ENCODE results near the gene ARID2.

Gene ARID2

DNA sequence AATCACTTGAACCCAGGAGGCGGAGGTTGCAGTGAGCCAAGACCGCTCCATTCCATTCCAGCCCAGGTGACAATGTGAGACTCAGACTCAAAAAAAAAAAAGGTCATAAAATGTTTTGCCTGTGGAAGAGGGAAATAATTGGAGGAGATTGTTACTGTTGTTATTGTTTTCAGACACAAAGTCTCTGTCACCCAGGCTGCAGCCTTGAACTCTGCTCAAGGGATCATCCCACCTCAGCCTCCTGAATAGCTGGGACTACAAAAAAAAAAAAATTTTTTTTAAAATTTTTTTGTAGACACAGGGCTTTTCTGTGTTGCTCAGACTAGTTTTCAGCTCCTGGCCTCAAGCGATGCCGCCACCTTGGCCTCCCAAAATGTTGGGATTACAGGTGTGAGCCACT lies 33.9 kb downstream of the ARID2 start:
- no peaks in the 10 kb centered on the region for H3K27me3 Mint-ChIP-seq
- no peak overlapping the region for H3K4me3 Mint-ChIP-seq
- ATAC-seq (ENCODE audit: low read depth) (no peak), DNase-seq (ENCODE audit: low spot score in 2 of 2) (no peak)
- H3K27ac Mint-ChIP-seq = no peak overlapping the region
- peaks cover 15% of the 10 kb centered on the region for H3K36me3 Mint-ChIP-seq
- peaks cover under 1% of the 10 kb centered on the region for H3K9me3 Mint-ChIP-seq
- H3K4me1 Mint-ChIP-seq = peaks cover 25% of the 10 kb centered on the region

DNA sequence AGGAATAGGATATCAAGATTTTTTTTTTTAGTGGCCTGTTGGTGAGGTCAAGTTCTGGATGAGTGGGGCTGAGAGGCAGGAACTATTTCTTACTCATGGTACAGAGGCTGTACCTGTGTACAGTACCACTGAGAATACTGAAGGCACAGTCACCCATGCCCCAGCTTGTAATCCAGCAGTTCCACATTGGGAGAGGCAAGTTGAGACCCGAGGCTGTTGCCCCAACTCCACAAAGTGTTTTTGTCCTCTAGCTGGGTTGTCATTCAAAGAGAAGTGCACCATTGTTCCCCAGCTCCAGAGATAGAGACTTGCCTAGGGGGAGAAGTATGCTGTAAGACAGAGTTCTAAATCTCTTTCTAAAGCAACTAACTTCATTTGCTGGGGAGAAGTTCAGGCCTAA lies 38.7 kb downstream of the ARID2 start:
- Mint-ChIP-seq H3K36me3 (peaks cover 29% of the 10 kb centered on the region), H3K4me3 (no peak overlapping the region), H3K4me1 (peaks cover 20% of the 10 kb centered on the region), H3K27me3 (no peaks in the 10 kb centered on the region), H3K27ac (no peak overlapping the region), H3K9me3 (peaks cover 12% of the 10 kb centered on the region)
- no peak for DNase-seq (ENCODE audit: low spot score in 2 of 2)
- no peak for ATAC-seq (ENCODE audit: low read depth)

DNA sequence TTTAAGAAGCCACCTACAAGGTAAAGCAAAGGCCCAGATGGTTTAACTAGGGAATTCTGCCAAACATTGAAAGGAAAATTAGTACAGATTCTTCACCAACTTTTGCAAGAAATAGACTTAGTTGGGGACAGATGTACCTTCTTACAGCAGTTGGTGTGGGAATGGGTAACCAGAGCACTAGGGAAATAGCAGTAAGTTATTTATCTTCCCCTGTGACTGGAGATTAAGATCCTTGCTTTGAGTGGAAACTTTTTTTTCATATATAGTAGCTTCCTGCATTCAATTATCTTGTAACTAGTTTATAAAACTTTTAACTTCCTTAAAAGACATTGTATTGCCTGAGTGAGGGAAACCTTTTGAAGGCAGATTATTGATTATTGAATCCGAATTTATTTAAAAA lies 44.2 kb downstream of the ARID2 start:
- Mint-ChIP-seq H3K27ac (no peak overlapping the region), H3K4me1 (peaks cover 31% of the 10 kb centered on the region), H3K9me3 (peaks cover 8% of the 10 kb centered on the region)

DNA sequence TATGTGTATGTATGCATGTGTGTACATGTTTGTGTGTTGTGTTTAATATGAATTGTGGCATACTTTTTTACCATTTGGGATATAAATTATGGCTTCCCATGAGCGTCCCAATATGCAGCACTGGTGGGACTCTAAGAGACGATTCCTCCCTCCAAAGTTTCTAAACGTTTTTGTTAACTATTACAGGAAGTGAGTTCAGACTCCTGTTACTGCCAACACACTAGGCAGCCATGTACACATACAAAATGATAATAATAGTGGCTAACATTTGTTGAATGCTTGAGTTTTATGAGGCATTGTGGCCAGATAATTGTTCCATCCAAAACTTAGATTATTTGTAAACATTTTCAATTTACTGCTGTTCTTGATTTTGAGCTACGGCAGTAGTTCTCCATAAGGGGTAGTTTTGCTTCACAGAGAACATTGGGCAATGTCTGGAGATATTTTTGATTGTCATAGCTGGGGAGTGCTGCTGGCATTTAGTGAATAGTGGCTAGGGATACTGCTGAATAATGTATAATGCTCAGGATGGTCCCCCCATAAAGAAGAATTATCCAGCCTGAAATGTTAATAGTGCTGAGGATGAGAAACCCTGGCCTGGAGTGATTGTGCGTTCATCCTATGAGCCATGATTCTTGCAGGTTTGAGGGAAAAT lies 45.1 kb downstream of the ARID2 start:
- Mint-ChIP-seq H3K4me1 (peaks cover 30% of the 10 kb centered on the region), H3K27me3 (no peaks in the 10 kb centered on the region), H3K9me3 (peaks cover 2% of the 10 kb centered on the region), H3K27ac (no peak overlapping the region), H3K36me3 (peaks cover 5% of the 10 kb centered on the region), H3K4me3 (no peak overlapping the region)
- DNase-seq (ENCODE audit: low spot score in 2 of 2) (no peak), ATAC-seq (ENCODE audit: low read depth) (no peak)

More for the DNA sequence above, 44.2 kb downstream of the ARID2 start:
- Mint-ChIP-seq H3K36me3 (peaks cover 12% of the 10 kb centered on the region), H3K27me3 (no peaks in the 10 kb centered on the region), H3K4me3 (no peak overlapping the region)
- DNase-seq (ENCODE audit: low spot score in 2 of 2) = no peak
- no peak for ATAC-seq (ENCODE audit: low read depth)

DNA sequence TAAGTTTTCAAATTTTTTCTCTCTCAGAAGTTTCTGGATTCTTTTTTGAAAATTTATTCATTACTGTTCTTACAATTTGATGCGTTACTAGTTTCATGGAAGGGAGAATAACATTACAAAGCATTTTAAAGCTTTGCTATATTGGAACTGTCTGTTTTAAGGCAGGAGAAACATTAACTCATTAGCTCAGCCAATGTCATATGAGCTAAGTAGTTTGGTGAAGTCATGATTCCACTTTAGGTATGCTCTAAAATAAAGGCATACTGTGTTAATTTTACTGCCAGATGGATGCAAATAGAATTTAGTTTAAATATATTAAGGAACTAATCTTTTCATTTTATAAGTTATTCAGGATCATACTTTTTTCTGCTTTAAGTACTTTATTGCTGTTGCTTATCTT lies 46.0 kb downstream of the ARID2 start:
- Mint-ChIP-seq H3K36me3 (peaks cover 2% of the 10 kb centered on the region), H3K27ac (no peak overlapping the region), H3K27me3 (no peaks in the 10 kb centered on the region), H3K4me3 (no peak overlapping the region), H3K9me3 (no peaks in the 10 kb centered on the region), H3K4me1 (peaks cover 27% of the 10 kb centered on the region)
- no peak for DNase-seq (ENCODE audit: low spot score in 2 of 2)
- no peak for ATAC-seq (ENCODE audit: low read depth)

DNA sequence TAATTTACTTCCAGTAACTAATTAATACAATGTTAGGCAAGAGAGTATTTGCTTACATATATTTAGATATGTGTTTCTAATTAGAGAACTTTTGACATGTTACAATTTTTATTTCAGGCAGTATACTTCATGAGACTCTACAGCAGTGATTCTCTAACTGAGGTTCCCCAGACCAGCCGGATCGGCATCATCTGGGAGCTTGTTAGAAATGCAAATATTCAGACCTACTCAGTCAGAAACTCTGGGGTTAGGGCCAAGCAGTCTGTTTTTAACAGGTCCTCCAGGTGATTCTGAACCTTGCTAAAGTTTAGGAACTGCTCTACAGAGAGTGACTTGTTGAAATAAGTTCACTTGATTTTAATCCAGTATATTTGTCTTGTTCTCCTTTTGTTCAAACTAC lies 46.5 kb downstream of the ARID2 start:
- Mint-ChIP-seq H3K36me3 (no peaks in the 10 kb centered on the region), H3K27me3 (no peaks in the 10 kb centered on the region), H3K9me3 (no peaks in the 10 kb centered on the region), H3K27ac (no peak overlapping the region), H3K4me1 (peaks cover 25% of the 10 kb centered on the region), H3K4me3 (no peak overlapping the region)
- ATAC-seq (ENCODE audit: low read depth) (peak; percentile 52), DNase-seq (ENCODE audit: low spot score in 2 of 2) (no peak)

DNA sequence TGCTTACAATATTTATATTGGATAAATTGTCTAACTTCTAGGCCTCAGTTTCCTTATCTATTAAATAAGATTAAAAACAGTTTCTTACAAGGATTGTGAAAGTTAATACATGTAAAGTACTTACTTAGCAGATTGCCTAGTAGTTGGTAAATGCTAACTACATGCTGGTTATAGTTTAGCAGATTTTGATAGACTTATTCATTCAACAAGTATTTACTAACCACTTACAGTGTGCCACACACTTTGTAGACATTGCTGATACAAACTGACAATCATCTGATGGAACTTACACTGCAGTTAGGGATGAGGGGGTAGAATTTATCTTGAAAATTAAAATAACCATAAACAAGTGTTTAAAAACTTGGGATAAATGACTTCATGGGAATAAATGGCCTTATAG lies 50.4 kb downstream of the ARID2 start:
- ATAC-seq (ENCODE audit: low read depth) = no peak
- Mint-ChIP-seq H3K27me3 (no peaks in the 10 kb centered on the region), H3K4me1 (peaks cover 3% of the 10 kb centered on the region), H3K4me3 (no peak overlapping the region), H3K27ac (no peak overlapping the region), H3K36me3 (no peaks in the 10 kb centered on the region), H3K9me3 (no peaks in the 10 kb centered on the region)
- no peak for DNase-seq (ENCODE audit: low spot score in 2 of 2)

DNA sequence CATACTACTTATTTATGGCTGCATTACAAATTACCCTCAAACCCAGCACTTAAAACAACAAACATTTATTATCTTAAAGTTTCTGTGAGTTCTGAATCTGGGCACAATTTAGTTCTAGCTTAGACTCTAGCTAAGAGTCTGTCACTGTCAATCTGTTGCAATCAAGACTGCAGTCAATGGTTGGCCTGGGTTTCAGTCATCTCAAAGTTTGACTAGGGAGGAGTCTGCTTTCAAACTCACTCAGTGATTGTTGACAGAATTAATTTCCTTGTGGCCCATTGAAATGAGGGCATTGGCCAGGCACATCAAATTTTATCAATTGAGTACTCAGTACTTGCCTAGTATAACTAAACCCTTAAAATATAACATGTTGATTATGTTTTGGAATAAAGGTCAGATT lies 51.6 kb downstream of the ARID2 start:
- Mint-ChIP-seq H3K9me3 (no peaks in the 10 kb centered on the region), H3K4me1 (no peaks in the 10 kb centered on the region)
- DNase-seq (ENCODE audit: low spot score in 2 of 2) = no peak

DNA sequence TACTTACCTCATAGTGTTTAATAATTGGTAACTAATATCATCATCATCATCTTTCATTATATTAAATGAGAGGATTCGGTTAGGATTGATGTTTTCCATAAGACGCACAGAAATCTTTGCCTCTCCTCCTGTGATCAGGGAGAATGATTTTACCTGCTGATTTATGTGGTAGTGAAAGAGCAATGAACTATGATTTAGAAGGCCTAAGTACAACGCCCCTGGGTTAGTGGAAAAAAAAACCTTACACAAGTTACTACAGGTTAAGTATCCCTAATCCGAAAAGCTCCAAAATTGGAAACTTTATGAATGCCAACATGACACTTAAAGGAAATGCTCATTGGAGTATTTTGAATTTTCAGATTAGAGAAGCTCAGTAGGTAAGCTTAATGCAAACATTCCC lies 55.8 kb downstream of the ARID2 start:
- ATAC-seq (ENCODE audit: low read depth) (no peak), DNase-seq (ENCODE audit: low spot score in 2 of 2) (no peak)
- H3K4me3 Mint-ChIP-seq = no peak overlapping the region
- peaks cover 9% of the 10 kb centered on the region for H3K4me1 Mint-ChIP-seq
- no peak overlapping the region for H3K27ac Mint-ChIP-seq
- no peaks in the 10 kb centered on the region for H3K27me3 Mint-ChIP-seq
- peaks cover 3% of the 10 kb centered on the region for H3K36me3 Mint-ChIP-seq
- H3K9me3 Mint-ChIP-seq = no peaks in the 10 kb centered on the region

More for the DNA sequence above, 51.6 kb downstream of the ARID2 start:
- no peaks in the 10 kb centered on the region for H3K36me3 Mint-ChIP-seq
- no peak overlapping the region for H3K27ac Mint-ChIP-seq
- no peak for ATAC-seq (ENCODE audit: low read depth)
- no peak overlapping the region for H3K4me3 Mint-ChIP-seq
- no peaks in the 10 kb centered on the region for H3K27me3 Mint-ChIP-seq

DNA sequence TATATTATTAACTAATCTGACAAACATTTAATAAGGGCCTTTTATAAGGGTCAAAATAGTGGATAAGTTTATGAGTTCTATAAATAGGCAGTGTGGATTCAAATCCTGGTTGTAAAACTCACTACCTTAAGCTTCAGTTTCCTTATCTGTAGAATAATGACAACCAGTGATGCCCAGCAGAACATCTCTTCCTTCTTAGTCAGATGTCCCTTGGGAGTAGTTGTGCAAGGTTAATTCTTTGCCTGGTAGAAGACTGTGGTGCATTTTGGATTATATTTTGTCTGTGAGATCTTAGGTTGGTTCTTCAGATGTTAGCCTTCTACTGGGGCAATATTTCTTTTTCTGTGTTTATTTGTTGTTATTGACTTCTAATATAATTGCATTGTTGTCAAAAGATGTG lies 59.5 kb downstream of the ARID2 start:
- H3K27ac Mint-ChIP-seq = no peak overlapping the region
- H3K36me3 Mint-ChIP-seq = peaks cover 6% of the 10 kb centered on the region
- H3K27me3 Mint-ChIP-seq = no peaks in the 10 kb centered on the region
- ATAC-seq (ENCODE audit: low read depth) (peak; percentile 54), DNase-seq (ENCODE audit: low spot score in 2 of 2) (no peak)
- no peaks in the 10 kb centered on the region for H3K9me3 Mint-ChIP-seq
- H3K4me3 Mint-ChIP-seq = no peak overlapping the region
- H3K4me1 Mint-ChIP-seq = peaks cover 19% of the 10 kb centered on the region

DNA sequence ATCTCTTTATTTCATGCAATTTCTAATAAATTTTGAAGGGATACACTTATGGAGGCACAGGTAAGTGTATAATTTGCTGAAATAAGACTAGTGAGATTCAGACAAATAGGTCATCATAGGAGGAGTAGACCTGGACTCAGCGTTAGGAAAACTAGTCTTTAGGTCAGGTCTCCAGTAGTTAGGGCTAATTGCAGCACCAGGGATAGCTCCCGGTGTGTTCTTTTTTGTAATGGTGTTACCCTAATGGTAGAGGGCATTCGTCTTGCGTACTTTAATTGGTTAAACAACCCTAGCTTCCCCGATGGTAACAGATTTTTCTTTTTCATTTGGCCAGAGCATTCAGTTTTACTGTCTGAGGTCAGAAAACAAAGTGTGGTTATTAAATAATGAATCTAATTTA lies 64.9 kb downstream of the ARID2 start:
- no peak overlapping the region for H3K27ac Mint-ChIP-seq
- no peak for DNase-seq (ENCODE audit: low spot score in 2 of 2)
- H3K4me3 Mint-ChIP-seq = no peak overlapping the region
- H3K9me3 Mint-ChIP-seq = no peaks in the 10 kb centered on the region
- peaks cover 10% of the 10 kb centered on the region for H3K4me1 Mint-ChIP-seq
- peaks cover 7% of the 10 kb centered on the region for H3K36me3 Mint-ChIP-seq
- no peaks in the 10 kb centered on the region for H3K27me3 Mint-ChIP-seq
- no peak for ATAC-seq (ENCODE audit: low read depth)

DNA sequence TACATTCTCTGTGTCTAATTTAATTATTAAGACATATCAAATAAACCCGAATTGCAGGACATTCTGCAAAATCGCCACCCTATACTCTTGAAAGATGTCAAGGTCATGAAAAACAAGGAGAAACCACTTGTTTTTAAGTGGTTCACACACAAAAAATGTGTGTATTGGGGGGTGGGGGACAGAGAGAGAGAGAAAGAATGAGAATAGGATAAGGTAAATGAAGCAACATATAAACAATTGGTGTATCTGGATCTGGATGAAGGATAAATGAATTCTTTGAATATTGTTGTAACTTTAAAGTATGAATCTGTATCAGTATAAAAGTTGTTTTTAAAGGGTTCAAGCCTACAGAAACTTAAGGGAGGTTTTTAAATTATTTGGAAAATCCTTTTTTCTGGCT lies 72.1 kb downstream of the ARID2 start:
- Mint-ChIP-seq H3K27me3 (no peaks in the 10 kb centered on the region), H3K4me1 (peaks cover 3% of the 10 kb centered on the region), H3K4me3 (no peak overlapping the region), H3K9me3 (peaks cover 1% of the 10 kb centered on the region), H3K27ac (no peak overlapping the region), H3K36me3 (peaks cover 8% of the 10 kb centered on the region)
- DNase-seq (ENCODE audit: low spot score in 2 of 2) = no peak
- no peak for ATAC-seq (ENCODE audit: low read depth)

DNA sequence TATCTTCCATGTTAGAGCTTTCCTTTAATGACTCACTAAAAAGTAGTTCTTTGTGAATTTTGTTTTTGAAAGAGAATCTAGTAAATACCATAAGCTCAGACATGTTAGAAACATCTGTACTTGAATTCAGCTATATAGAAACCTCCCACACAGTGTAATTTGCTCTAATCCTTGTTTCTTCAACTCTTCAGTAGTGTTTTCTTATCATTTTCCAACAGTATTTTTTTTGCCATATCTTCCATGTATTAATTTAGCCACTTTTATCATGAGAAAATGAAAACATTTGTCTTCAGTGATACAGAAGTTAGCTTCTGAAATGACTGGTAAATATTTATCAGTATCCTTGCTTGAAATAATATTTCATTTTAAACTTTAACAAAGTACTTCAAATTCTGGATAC lies 73.6 kb downstream of the ARID2 start:
- DNase-seq (ENCODE audit: low spot score in 2 of 2) = no peak
- peaks cover 1% of the 10 kb centered on the region for H3K9me3 Mint-ChIP-seq
- peak overlapping the region; percentile 35 for H3K27ac Mint-ChIP-seq
- no peak for ATAC-seq (ENCODE audit: low read depth)
- peaks cover 10% of the 10 kb centered on the region for H3K36me3 Mint-ChIP-seq
- peaks cover 3% of the 10 kb centered on the region for H3K4me1 Mint-ChIP-seq
- H3K27me3 Mint-ChIP-seq = no peaks in the 10 kb centered on the region
- no peak overlapping the region for H3K4me3 Mint-ChIP-seq

DNA sequence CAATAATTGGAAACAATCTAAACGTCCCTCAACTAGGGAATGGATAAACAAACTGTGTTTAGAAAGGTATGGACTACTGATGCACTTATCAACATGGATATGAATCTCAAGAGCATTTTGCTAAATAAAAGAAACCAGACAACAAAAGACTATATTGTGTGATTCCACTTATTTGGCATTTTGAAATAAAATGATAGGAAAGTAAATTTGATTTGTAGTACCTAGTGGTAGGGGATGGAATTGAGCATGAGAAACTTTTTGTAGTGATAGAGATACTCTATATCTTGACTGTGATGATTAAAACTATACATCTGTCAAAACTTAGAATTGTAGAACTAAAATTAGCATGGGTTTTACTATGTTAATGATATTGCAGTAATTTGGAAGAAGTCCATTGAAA lies 87.1 kb downstream of the ARID2 start:
- Mint-ChIP-seq H3K27ac (no peak overlapping the region), H3K27me3 (no peaks in the 10 kb centered on the region), H3K4me1 (no peaks in the 10 kb centered on the region), H3K36me3 (peaks cover 22% of the 10 kb centered on the region), H3K4me3 (no peak overlapping the region), H3K9me3 (no peaks in the 10 kb centered on the region)
- DNase-seq (ENCODE audit: low spot score in 2 of 2) (no peak), ATAC-seq (ENCODE audit: low read depth) (no peak)

DNA sequence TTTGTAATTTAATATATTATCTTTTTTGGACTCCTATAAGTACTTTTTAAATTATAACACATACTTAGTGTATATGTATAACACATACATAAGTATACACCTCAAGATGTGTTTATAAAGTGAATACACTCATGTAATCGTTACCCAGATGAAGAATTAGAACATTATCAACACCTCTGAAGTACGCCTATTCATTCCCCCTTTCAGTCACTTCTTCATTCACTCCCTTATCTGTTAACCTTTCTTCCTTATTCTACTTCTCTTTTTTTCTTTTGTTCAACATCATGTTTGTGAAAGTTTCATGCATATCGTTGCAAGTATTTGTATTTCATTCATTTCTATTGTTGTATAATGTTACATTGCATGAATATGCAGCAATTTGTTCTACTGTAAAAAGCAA lies 98.5 kb downstream of the ARID2 start:
- no peaks in the 10 kb centered on the region for H3K27me3 Mint-ChIP-seq
- no peak overlapping the region for H3K4me3 Mint-ChIP-seq
- no peaks in the 10 kb centered on the region for H3K9me3 Mint-ChIP-seq
- peak overlapping the region; percentile 5 for H3K27ac Mint-ChIP-seq
- ATAC-seq (ENCODE audit: low read depth) = no peak
- peaks cover 33% of the 10 kb centered on the region for H3K36me3 Mint-ChIP-seq
- no peak for DNase-seq (ENCODE audit: low spot score in 2 of 2)
- H3K4me1 Mint-ChIP-seq = peaks cover 6% of the 10 kb centered on the region
